Activated T-cell treated with anti-CD3 and anti-CD28 coated beads for 4 hours (primary cell): ENCODE measurements around the gene CLEC6A.
"Not testable (repeated sequence)": the region's sequence is repeated elsewhere in the genome, so short reads cannot be mapped to it uniquely, and the experiment has no call there.

ENCODE experiments used
- DNase-seq: peaks from one replicate; pipeline ENCODE4 v3.0.0-alpha.2; 2020

The CLEC6A gene

GRCh38 chr12:8455727-8456360 is at the start of gene CLEC6A:
Gene CLEC6A (plus strand): TSS chr12:8455962. CDS start chr12:8456112, 150 bp downstream.
- DNase-seq: no peak

GRCh38 chr12:8419576-8419975 is 36.2 kb upstream of the CLEC6A start:
- DNase-seq: not testable (repeated sequence)

- DNase-seq: no peak
These were observed 35.3 kb upstream of the CLEC6A start for GRCh38 chr12:8420506-8420905.

DNA sequence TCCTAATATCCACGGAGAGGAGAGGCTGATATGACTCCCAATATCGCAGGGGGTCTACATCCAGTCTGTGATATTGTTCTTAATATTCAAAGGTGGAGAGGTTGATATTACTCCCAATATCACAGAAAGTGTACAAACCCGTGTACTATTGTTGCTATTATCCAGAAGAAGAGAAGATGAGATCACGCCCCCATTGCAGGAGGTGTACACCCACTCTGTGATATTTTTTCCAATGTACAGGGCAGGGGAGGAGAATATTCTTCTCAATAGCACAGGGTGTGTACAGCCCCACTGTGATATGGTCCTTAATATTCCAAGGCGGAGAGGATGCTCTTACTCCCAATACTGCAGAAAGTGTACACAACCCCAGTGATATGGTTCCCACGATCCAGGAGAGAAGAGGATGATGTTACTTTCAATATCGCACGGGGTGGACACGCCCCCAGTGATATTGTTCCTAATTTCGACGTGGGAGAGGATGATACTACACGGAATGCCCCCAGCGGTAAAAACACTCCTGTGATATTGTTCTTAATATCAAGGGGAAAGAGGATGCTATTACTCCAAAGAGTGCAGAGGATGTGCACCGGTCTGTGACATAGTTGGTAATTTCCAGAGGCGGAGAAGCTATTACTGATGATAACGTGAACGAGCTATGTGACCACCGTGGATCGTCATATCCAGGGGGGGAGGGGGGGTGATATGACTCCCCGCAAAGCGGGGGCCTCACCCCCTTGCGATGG is 11.1 kb upstream of the CLEC6A start:
- DNase-seq: not testable (repeated sequence)

DNA sequence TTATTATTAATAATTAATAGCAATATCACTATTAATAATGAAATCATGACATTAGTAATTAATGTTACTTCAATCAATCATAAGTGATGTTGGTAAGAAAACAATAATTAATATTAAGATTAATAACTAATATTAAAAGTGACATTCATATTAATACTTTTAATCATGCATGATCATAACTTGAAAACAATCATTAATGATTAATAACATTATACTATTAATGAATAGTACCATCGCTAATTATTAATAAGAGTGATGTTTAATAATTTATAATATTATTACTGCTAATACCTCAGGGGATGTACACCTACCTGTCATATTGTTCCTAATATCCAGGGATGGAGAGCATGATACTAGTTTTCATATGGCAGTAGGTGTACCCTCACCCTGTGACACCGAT is 10.0 kb upstream of the CLEC6A start:
- DNase-seq: no peak

DNA sequence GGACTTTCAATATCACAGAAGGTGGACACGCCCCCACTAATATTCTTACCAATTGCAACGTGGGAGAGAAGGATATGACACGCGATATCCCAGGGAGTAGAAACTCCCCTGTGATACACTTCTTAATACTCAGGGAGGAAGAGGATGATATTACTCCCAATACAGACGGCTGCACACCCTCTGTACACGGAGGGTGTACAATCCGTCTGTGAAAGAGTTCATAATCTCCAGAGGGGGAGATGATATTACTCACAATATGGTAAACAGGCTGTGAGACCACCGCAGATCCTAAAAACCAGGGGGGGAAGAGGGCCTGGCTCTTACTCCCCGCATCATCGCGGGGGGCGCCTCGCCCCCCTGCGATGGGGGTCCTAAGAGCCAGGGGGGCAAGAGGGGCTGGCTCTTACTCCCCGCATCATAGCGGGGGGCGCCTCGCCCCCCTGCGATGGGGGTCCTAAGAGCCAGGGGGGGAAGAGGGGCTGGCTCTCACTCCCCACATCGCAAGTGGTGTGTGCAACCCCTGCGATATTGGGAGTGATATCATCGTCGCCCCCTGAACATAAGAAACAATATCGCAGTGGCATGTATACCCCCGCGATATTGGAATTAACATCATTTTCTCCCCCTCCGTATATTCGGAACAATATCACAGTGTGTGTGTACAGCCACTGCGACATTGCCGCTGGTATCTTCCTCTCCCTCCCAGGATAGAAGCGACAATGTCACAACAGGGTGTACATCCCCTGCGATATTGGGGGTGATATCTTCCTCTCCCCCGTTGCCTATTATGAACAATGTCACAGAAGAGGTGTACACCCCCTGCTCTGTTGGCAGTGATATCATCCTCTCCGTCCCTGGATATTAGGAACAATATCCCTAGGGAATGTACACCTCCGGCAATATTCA is 8.9 kb upstream of the CLEC6A start:
- no peak for DNase-seq

DNA sequence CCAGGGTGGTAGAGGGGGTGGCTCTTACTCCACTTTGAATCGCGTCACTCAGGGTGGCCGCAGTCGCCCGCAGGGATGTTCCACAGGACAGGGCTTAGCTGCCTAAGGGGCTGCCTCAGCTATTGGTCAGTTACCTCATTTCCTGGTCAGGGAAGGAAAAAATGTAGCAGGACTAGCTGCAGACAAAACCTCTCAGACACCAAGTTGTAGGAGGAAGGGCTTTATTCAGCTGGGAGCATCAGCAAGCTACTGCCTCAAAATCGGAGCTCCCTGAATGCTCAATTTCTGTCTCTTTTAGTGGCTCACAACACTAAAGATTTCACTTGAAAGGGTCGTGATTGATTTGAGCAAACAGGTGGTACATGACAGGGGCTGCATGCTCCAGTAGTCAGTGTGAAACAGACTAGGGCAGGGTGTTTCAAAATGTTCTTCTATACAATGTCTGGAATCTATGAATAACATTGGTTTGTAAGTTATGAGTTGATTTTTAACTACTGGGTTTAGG is 6.4 kb upstream of the CLEC6A start:
- DNase-seq: no peak

GRCh38 chr12:8452036-8452435 is 3.7 kb upstream of the CLEC6A start:
- no peak for DNase-seq

GRCh38 chr12:8453021-8453513 is 2.7 kb upstream of the CLEC6A start:
- DNase-seq: no peak

GRCh38 chr12:8453796-8454195 is 2.0 kb upstream of the CLEC6A start:
- DNase-seq: no peak

- DNase-seq: no peak
These were observed 491 bp upstream of the CLEC6A start for GRCh38 chr12:8455271-8455670.

- no peak for DNase-seq
These were observed 5.7 kb downstream of the CLEC6A start for GRCh38 chr12:8461426-8461825.

- no peak for DNase-seq
These were observed 9.7 kb downstream of the CLEC6A start for GRCh38 chr12:8465301-8465996.

GRCh38 chr12:8466241-8466640 is 10.5 kb downstream of the CLEC6A start:
- no peak for DNase-seq

GRCh38 chr12:8471090-8471489 is 15.3 kb downstream of the CLEC6A start:
- DNase-seq: no peak

DNA sequence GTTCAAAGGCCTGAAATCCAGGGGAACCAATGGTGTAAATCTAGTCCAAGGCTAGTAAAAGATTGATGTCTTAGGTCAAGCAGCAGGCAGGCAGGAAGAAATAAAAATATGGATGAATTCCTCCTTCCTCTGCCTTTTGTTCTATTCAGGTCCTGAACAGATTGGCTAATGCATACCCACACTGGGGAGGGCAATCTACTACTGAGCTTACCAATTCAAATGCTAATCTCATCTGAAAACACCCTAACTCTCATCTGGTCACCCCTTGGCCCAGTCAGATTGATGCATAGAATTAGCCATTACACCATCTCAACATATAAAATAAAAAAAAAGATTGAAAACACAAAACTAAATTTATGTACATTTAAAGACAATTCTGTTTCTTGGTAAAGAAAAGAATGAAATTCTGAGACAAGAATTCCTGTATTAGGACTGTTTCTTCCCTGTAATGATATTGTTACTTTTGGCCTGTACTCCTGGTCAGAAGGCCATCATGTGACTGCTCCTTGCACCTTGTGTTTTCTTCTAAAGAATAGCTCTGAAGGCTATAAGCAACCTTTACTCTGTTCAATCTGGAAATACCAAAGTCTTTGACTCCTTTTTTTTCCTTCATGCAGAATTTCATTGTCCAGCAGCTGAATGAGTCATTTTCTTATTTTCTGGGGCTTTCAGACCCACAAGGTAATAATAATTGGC is 19.9 kb downstream of the CLEC6A start:
- no peak for DNase-seq

GRCh38 chr12:8482571-8483061 is 26.9 kb downstream of the CLEC6A start:
- no peak for DNase-seq

- no peak for DNase-seq
These were observed 27.3 kb downstream of the CLEC6A start for GRCh38 chr12:8483079-8483478.

GRCh38 chr12:8491646-8492530 is 36.1 kb downstream of the CLEC6A start:
- no peak for DNase-seq

DNA sequence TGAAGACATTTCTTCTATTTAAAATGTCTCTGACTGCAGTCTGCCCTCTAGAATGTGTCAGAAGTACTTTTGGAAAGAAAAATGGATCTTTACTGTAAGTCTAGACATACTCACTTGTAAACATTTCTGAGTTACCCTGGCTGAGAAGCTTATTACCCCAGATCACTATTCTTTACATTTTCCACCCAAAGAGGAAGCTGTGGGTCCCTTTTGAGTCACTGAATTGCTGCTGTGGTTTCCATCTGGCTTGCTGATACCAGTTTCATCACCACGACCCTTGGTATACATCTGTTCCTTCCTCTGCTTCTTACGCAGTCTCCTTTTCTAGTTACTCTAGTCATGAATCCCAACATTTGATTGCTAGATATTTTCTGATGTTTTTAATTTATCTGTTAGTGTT is 37.3 kb downstream of the CLEC6A start:
- peak; percentile 7 for DNase-seq

- DNase-seq: not testable (repeated sequence)
These were observed 39.9 kb downstream of the CLEC6A start for GRCh38 chr12:8495671-8496070.
